ENCODE data around the gene MMP10. TPM values are rescaled to one million over a fixed set of nuclear protein-coding genes. Genes with fewer than 3 reads are reported as not detected.

The MMP10 gene
- total and polyA plus RNA-seq, 2 of the 8 experiments (the other 6 are each of a cell fraction or from before 2014, with no cell fraction given), result 0.03 to 0.17 TPM

GRCh38 chr11:102753267-102753666 lies 27.2 kb downstream of the MMP10 start:
- H3K79me2 ChIP-seq (ENCODE audit: control insufficient read depth in 1 of 2, insufficient read depth in 2 of 2, low read length in 2 of 2), result no peaks in the 10 kb centered on the region
- no peak overlapping the region for H2BK15ac ChIP-seq (ENCODE audit: low read length)
- H3K4me3 ChIP-seq (ENCODE audit: extremely low read depth in 1 of 4, insufficient read depth in 2 of 4, low read depth in 3 of 4, low read length in 4 of 4), result no peak overlapping the region
- no peak overlapping the region for H2BK5ac ChIP-seq (ENCODE audit: low read depth, low read length)
- WGBS, 2 experiments (ENCODE audit: extremely low coverage in 1 of 2, insufficient coverage in 1 of 2, insufficient read length in 1 of 2, insufficient replicate concordance in 2 of 2, low coverage in 1 of 2, low lambda C conversion rate in 2 of 2, missing lambda C conversion rate in 1 of 2), result 80% methylated on average over 1 of the region's 1 CpG; no CpG with 5 or more reads in 1 of the 2 experiments
- no peaks in the 10 kb centered on the region for H3K9me3 ChIP-seq (ENCODE audit: insufficient read depth in 2 of 2, low read depth in 1 of 2, low read length in 1 of 2)
- H3K56ac ChIP-seq (replicated peaks; ENCODE audit: insufficient read length, low read depth, low read length), result no peak overlapping the region
- peaks cover 0 to 5% (median 0%) of the 10 kb centered on the region in 4 experiments; a peak in 3 of 8 replicates for H3K36me3 ChIP-seq (ENCODE audit: control insufficient read depth in 2 of 4, insufficient read depth in 4 of 4, low read length in 3 of 4)
- H3K23me2 ChIP-seq (ENCODE audit: low read depth, low read length), result no peaks in the 10 kb centered on the region
- no peaks in the 10 kb centered on the region for H3K27me3 ChIP-seq (replicated peaks in 1 of 4; ENCODE audit: control insufficient read depth in 3 of 4, extremely low read depth in 1 of 4, insufficient read depth in 3 of 4, low read length in 3 of 4)
- no peak overlapping the region for H4K8ac ChIP-seq (ENCODE audit: extremely low read depth, insufficient read depth, low read length)
- H4K91ac ChIP-seq (replicated peaks; ENCODE audit: insufficient read length, low read length), result no peak overlapping the region
- TF ChIP-seq CBX5 (IDR thresholded peaks at IDR 0.05; ENCODE audit: low read depth, low read length) (no peak), BRCA1 (IDR thresholded peaks at IDR 0.05; ENCODE audit: low read depth, low read length) (no peak), HDAC2 (IDR thresholded peaks at IDR 0.05; ENCODE audit: borderline replicate concordance in 1 of 2, low read depth in 2 of 2, low read length in 2 of 2) (no peak), GABPA (IDR thresholded peaks at IDR 0.05; ENCODE audit: borderline replicate concordance, insufficient read depth, low read length) (no peak), SP2 (IDR thresholded peaks at IDR 0.05; ENCODE audit: low read length) (no peak), USF2 (IDR thresholded peaks at IDR 0.05; ENCODE audit: low read length) (no peak), RFX5 (IDR thresholded peaks at IDR 0.05; ENCODE audit: borderline replicate concordance, low read depth, low read length) (no peak), CHD2 (IDR thresholded peaks at IDR 0.05; ENCODE audit: low read length) (no peak), GTF2F1 (IDR thresholded peaks at IDR 0.05; ENCODE audit: borderline replicate concordance, low read depth, low read length) (no peak), FOSL1 (IDR thresholded peaks at IDR 0.05; ENCODE audit: insufficient read depth, low read depth, low read length) (no peak), TBP (IDR thresholded peaks at IDR 0.05; ENCODE audit: low read depth, low read length) (no peak), TAF7 (optimal IDR thresholded peaks at IDR 0.05; ENCODE audit: borderline replicate concordance, low read depth, low read length) (no peak)
- TF ChIP-seq, protein P1, sequence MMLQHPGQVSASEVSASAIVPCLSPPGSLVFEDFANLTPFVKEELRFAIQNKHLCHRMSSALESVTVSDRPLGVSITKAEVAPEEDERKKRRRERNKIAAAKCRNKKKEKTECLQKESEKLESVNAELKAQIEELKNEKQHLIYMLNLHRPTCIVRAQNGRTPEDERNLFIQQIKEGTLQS (IDR thresholded peaks at IDR 0.05; ENCODE audit: insufficient read depth, low read depth, low read length), result no peak
- CTCF ChIA-PET (ENCODE audit: partially characterized antibody), result interaction anchor here (0.6 to 1.7 kb wide), 2 partner anchors 57 to 984 kb away, joined by 5 to 7 read pairs; no protein-coding TSS in a partner anchor
- no peaks in the 10 kb centered on the region for H4K20me1 ChIP-seq (replicated peaks in 1 of 2; ENCODE audit: control insufficient read depth in 1 of 2, insufficient read depth in 2 of 2, low read length in 2 of 2)
- H3K14ac ChIP-seq (ENCODE audit: insufficient read length), result no peak overlapping the region
- no peak overlapping the region; the same call in 1 of the 2 replicates for H2AFZ ChIP-seq (ENCODE audit: low read length)
- H3K23ac ChIP-seq (ENCODE audit: insufficient read length), result no peak overlapping the region
- H2AK5ac ChIP-seq (ENCODE audit: low read depth, low read length), result no peak overlapping the region
- DNase-seq (ENCODE audit: low read depth in 1 of 2, low spot score in 2 of 2), result no peak
- no peak overlapping the region for H3K9ac ChIP-seq (replicated peaks in 1 of 4; ENCODE audit: extremely low read depth in 1 of 4, low read depth in 3 of 4, low read length in 3 of 4)
- POLR2A ChIA-PET (ENCODE audit: partially characterized antibody), result no interaction called here
- H4K5ac ChIP-seq (ENCODE audit: insufficient read length, low read depth, low read length), result no peak overlapping the region
- no peak overlapping the region for H2BK20ac ChIP-seq (ENCODE audit: low read length)
- no peak overlapping the region for H2BK12ac ChIP-seq (ENCODE audit: low read depth, low read length)
- no peak overlapping the region for H3K4me2 ChIP-seq (ENCODE audit: insufficient read depth in 1 of 2, low read depth in 2 of 2, low read length in 2 of 2)
- FAIRE-seq, result no peak
- H2BK120ac ChIP-seq (replicated peaks; ENCODE audit: low read depth, low read length), result no peak overlapping the region
- no peak overlapping the region for H3K4ac ChIP-seq (replicated peaks; ENCODE audit: insufficient read length, low read depth, low read length)
- no peaks in the 10 kb centered on the region for H3K79me1 ChIP-seq (ENCODE audit: low read depth, low read length)
- H3K4me1 ChIP-seq (replicated peaks in 1 of 4; ENCODE audit: control insufficient read depth in 3 of 4, insufficient read depth in 4 of 4, low read length in 3 of 4), result peaks cover 0 to 5% (median 4%) of the 10 kb centered on the region in 4 experiments; a peak in 4 of 7 replicates
- no peak overlapping the region for H3K18ac ChIP-seq (ENCODE audit: extremely low read depth, low read length)
- no peak overlapping the region for H3K27ac ChIP-seq (ENCODE audit: low read depth, low read length)
